ENCODE results near the gene ZNF333. TPM values are rescaled to one million over a fixed set of nuclear protein-coding genes. Genes with fewer than 3 reads are reported as not detected.

ZNF333 gene
- total and polyA plus RNA-seq, 2 of the 4 experiments (the other 2 are of a cell fraction) = 9.8 to 15.1 TPM

DNA sequence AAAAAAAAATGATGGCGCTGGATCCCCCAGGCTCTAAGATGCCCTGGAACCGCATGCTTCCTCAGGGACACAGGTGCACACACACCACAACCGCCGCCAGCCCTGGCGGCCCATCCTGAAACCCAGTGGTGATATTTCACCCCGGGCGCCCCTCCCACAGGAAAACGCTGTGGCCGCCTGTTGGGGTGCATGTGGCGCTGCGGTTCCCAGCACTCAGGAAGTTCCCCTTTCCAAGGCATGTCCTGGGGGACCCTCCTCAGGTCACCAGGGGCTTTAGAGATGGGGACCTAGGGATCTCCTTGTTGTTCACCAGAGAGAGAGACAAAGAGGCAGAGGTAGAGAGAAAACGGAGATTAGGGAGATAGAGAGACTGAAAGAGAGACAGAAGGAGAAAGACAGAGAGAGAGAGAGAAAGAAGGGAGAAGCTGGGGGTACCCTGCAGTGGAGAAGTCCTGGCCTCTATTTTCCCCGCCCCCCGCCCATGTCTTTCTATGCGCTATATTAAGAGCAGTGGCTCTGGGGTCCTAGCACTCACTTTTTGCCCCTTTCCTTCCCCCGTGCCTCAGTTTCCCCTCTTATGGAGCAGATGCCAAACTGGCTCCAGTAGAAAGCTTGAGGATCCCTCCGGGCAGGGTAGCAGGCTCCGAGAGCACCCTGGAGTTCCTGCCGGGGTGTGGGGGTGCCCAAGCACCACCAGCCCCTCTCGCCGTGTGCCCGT, 86.2 kb downstream of the ZNF333 start:
- no TSS peak for BruUV-seq (replicated peaks)
- Histone ChIP-seq H3K9me3 (ENCODE audit: control insufficient read depth, insufficient read depth, low read length) (peaks cover 3% of the 10 kb centered on the region), H3K36me3 (ENCODE audit: control insufficient read depth, insufficient read depth, low read length) (no peaks in the 10 kb centered on the region), H3K9me1 (ENCODE audit: insufficient read depth, low read length) (no peaks in the 10 kb centered on the region), H3K14ac (replicated peaks; ENCODE audit: low read depth, low read length) (no peak overlapping the region), H3K56ac (ENCODE audit: extremely low read depth, insufficient read depth, low read length) (no peak overlapping the region), H2AK5ac (ENCODE audit: low read depth, low read length) (no peak overlapping the region), H3K4me3 (ENCODE audit: insufficient read depth, low read depth, low read length) (no peak overlapping the region), H4K5ac (ENCODE audit: low read depth, low read length) (no peak overlapping the region), H3K9ac (ENCODE audit: low read depth, low read length) (no peak overlapping the region), H3K27ac (ENCODE audit: insufficient read depth, low read length) (no peak overlapping the region), H4K20me1 (ENCODE audit: insufficient read depth, low read length) (no peaks in the 10 kb centered on the region), H2AK9ac (replicated peaks; ENCODE audit: low read depth, low read length, poor library complexity) (no peak overlapping the region), H3K4me1 (ENCODE audit: control insufficient read depth, insufficient read depth, low read length) (no peaks in the 10 kb centered on the region), H3K79me1 (ENCODE audit: low read depth in 1 of 2, low read length in 2 of 2) (no peaks in the 10 kb centered on the region), H2BK5ac (ENCODE audit: low read depth, low read length, poor library complexity, severe bottlenecking) (no peak overlapping the region), H2AFZ (replicated peaks; ENCODE audit: low read length, poor library complexity) (no peak overlapping the region), H2BK15ac (ENCODE audit: low read depth, low read length) (no peak overlapping the region), H3K4ac (ENCODE audit: low read depth, low read length) (no peak overlapping the region), H4K8ac (ENCODE audit: low read depth in 2 of 2, low read length in 2 of 2) (no peak overlapping the region), H2BK20ac (ENCODE audit: low read depth, low read length) (no peak overlapping the region), H4K91ac (ENCODE audit: insufficient read depth, low read depth, low read length) (no peak overlapping the region), H3K18ac (ENCODE audit: low read depth, low read length) (no peak overlapping the region), H2BK120ac (ENCODE audit: low read depth, low read length) (no peak overlapping the region), H3K4me2 (ENCODE audit: low read depth, low read length) (no peak overlapping the region), H3K23ac (ENCODE audit: low read depth, low read length) (no peak overlapping the region), H3K27me3 (ENCODE audit: control insufficient read depth, insufficient read depth, low read length) (no peaks in the 10 kb centered on the region)
- 0% methylated on average over 3 of the region's 22 CpGs; no CpG with 5 or more reads in 1 of the 2 experiments for WGBS, 2 experiments (ENCODE audit: extremely low coverage in 2 of 2, insufficient read length in 1 of 2)
- DNase-seq (no peak), ATAC-seq (ENCODE audit: low read depth) (no peak)
- TF ChIP-seq MXI1 (IDR thresholded peaks at IDR 0.05; ENCODE audit: borderline replicate concordance, low read depth, low read length) (no peak), BHLHE40 (IDR thresholded peaks at IDR 0.05; ENCODE audit: low read depth, low read length) (no peak), MAFK (IDR thresholded peaks at IDR 0.05; ENCODE audit: low read depth, low read length) (no peak), CEBPB (IDR thresholded peaks at IDR 0.05; ENCODE audit: low read depth, low read length) (no peak), FOS (IDR thresholded peaks at IDR 0.05; ENCODE audit: low read depth, low read length) (no peak), CHD1 (IDR thresholded peaks at IDR 0.05; ENCODE audit: low read depth, low read length) (no peak), RAD21 (IDR thresholded peaks at IDR 0.05; ENCODE audit: low read length) (no peak), RCOR1 (IDR thresholded peaks at IDR 0.05; ENCODE audit: insufficient replicate concordance, low read length) (no peak), ELK1 (IDR thresholded peaks at IDR 0.05; ENCODE audit: borderline replicate concordance, low read depth, low read length) (no peak), MAZ (IDR thresholded peaks at IDR 0.05; ENCODE audit: borderline replicate concordance, low read depth, low read length) (no peak), NFE2L2 (IDR thresholded peaks at IDR 0.05; ENCODE audit: low read depth, low read length) (no peak), RFX5 (IDR thresholded peaks at IDR 0.05; ENCODE audit: low read depth, low read length) (no peak), SMC3 (IDR thresholded peaks at IDR 0.05; ENCODE audit: low read depth, low read length) (no peak), USF2 (IDR thresholded peaks at IDR 0.05; ENCODE audit: low read depth, low read length) (no peak)
- TF ChIP-seq, protein P1, sequence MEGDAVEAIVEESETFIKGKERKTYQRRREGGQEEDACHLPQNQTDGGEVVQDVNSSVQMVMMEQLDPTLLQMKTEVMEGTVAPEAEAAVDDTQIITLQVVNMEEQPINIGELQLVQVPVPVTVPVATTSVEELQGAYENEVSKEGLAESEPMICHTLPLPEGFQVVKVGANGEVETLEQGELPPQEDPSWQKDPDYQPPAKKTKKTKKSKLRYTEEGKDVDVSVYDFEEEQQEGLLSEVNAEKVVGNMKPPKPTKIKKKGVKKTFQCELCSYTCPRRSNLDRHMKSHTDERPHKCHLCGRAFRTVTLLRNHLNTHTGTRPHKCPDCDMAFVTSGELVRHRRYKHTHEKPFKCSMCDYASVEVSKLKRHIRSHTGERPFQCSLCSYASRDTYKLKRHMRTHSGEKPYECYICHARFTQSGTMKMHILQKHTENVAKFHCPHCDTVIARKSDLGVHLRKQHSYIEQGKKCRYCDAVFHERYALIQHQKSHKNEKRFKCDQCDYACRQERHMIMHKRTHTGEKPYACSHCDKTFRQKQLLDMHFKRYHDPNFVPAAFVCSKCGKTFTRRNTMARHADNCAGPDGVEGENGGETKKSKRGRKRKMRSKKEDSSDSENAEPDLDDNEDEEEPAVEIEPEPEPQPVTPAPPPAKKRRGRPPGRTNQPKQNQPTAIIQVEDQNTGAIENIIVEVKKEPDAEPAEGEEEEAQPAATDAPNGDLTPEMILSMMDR (conservative IDR thresholded peaks at IDR 0.05; ENCODE audit: low read depth, low read length) = no peak
- dilution Hi-C loops (cut with HindIII; ENCODE audit: low sequenced_read_pairs, unreplicated experiment) = no loop called here
- in situ Hi-C loops (cut with MboI; ENCODE audit: low sequenced_read_pairs) = no loop called here
- ChIA-PET CTCF (interaction anchor here (0.6 kb wide), 1 partner anchor 142 kb away, joined by 3 read pairs; no protein-coding TSS in a partner anchor), POLR2A (ENCODE audit: unreplicated experiment) (no interaction called here)
- intact Hi-C loops (cut with micrococcal nuclease) = no loop called here

Measured in IMR-90 (cell line).